ENCODE results near the gene CPXM2. TPM values are rescaled to one million over a fixed set of nuclear protein-coding genes. Genes with fewer than 3 reads are reported as not detected.

Gene CPXM2
- total and polyA plus RNA-seq, 9 of the 15 experiments (the other 6 are each of a cell fraction or from before 2014, with no cell fraction given): not detected

- TF ChIP-seq ERF (CRISPR knock-in tag; IDR thresholded peaks at IDR 0.05) (no peak), CREM (IDR thresholded peaks at IDR 0.05; ENCODE audit: low read depth) (no peak), MED1 (CRISPR knock-in tag; IDR thresholded peaks at IDR 0.05; ENCODE audit: borderline replicate concordance) (no peak)
Observed at GRCh38 chr10:123848564-123849457, 42.8 kb downstream of the CPXM2 start (continued).

GRCh38 chr10:123847686-123848432 is 43.7 kb downstream of the CPXM2 start:
- in situ Hi-C loops (cut with MboI): no loop called here
- ATAC-seq (no peak), FAIRE-seq (no peak), DNase-seq (ENCODE audit: extremely low read depth in 1 of 4, low spot score in 3 of 4) (no peak)
- ChIA-PET CTCF (ENCODE audit: low intra/inter-chr PET ratio) (no interaction called here), POLR2A (no interaction called here)
- Histone ChIP-seq H3K9me3 (replicated peaks; ENCODE audit: control insufficient read depth, insufficient read depth, low read depth, low read length) (no peaks in the 10 kb centered on the region), H3K9ac (ENCODE audit: insufficient read depth in 1 of 2, low read depth in 2 of 2, low read length in 2 of 2) (no peak overlapping the region), H3K27ac (ENCODE audit: extremely low read depth, low read depth, low read length) (no peak overlapping the region), H3K4me2 (ENCODE audit: insufficient read depth, low read length) (no peak overlapping the region), H3K4me3 (no peak overlapping the region), H3K36me3 (ENCODE audit: control insufficient read depth, insufficient read depth, low read length) (no peaks in the 10 kb centered on the region), H3K9me1 (ENCODE audit: control insufficient read depth, insufficient read depth, low read length) (no peaks in the 10 kb centered on the region), H2AFZ (ENCODE audit: low read depth, low read length) (no peak overlapping the region), H3K79me2 (ENCODE audit: control insufficient read depth, insufficient read depth, low read length) (no peaks in the 10 kb centered on the region), H3K27me3 (ENCODE audit: control insufficient read depth in 2 of 2, insufficient read depth in 2 of 2, low read length in 2 of 2) (no peaks in the 10 kb centered on the region), H4K20me1 (replicated peaks; ENCODE audit: control insufficient read depth, insufficient read depth, low read length) (no peaks in the 10 kb centered on the region), H3K4me1 (replicated peaks in 1 of 2; ENCODE audit: control insufficient read depth in 2 of 2, insufficient read depth in 2 of 2, low read length in 2 of 2) (no peaks in the 10 kb centered on the region)
- BruUV-seq (replicated peaks): no TSS peak
- intact Hi-C loops (cut with micrococcal nuclease): no loop called here
- 0% methylated on average over 5 of the region's 5 CpGs for WGBS (ENCODE audit: insufficient coverage, low coverage, missing lambda C conversion rate)
- no peak for TF ChIP-seq KLF13 (tag; IDR thresholded peaks at IDR 0.05; ENCODE audit: borderline replicate concordance, low read depth)
- TF ChIP-seq E2F4 (CRISPR knock-in tag; IDR thresholded peaks at IDR 0.05; ENCODE audit: low read depth): no peak
- no peak for TF ChIP-seq ZNF239 (CRISPR knock-in tag; IDR thresholded peaks at IDR 0.05)
- TF ChIP-seq SNIP1 (IDR thresholded peaks at IDR 0.05; ENCODE audit: low read depth): no peak
- no peak for TF ChIP-seq CEBPB (tag; IDR thresholded peaks at IDR 0.05)
- TF ChIP-seq TEAD4 (IDR thresholded peaks at IDR 0.05; ENCODE audit: low read length): no peak
- TF ChIP-seq TEAD4 (CRISPR knock-in tag; IDR thresholded peaks at IDR 0.05; ENCODE audit: borderline replicate concordance): no peak
- TF ChIP-seq STAT6 (CRISPR knock-in tag; IDR thresholded peaks at IDR 0.05): no peak
- TF ChIP-seq ZNF780A (CRISPR knock-in tag; IDR thresholded peaks at IDR 0.05): no peak
- TF ChIP-seq CSDE1 (IDR thresholded peaks at IDR 0.05): no peak
- TF ChIP-seq USF2 (CRISPR knock-in tag; IDR thresholded peaks at IDR 0.05): no peak
- no peak for TF ChIP-seq ZNF668 (CRISPR knock-in tag; IDR thresholded peaks at IDR 0.05)
- TF ChIP-seq MAFG (tag; conservative IDR thresholded peaks at IDR 0.05): no peak

Measured in K562 (cell line).